T-helper 1 cell treated with Interleukin-12 subunit alpha and Interleukin-12 subunit beta and Interleukin-4 antibody, amounts not matched to agents 30 μg/mL and 1 μg/mL, for 36 hours (primary cell): Measurements from ENCODE around the gene NOTCH1.

Experiments used
- H3K27ac Mint-ChIP-seq: one replicate; pipeline ENCODE4 v1.8.0; 2021; ENCODE audit warnings: mild to moderate bottlenecking, mixed read lengths
- H3K27me3 Mint-ChIP-seq: one replicate; pipeline ENCODE4 v1.8.0; 2021; ENCODE audit warnings: low read depth, mixed read lengths
- H3K36me3 Mint-ChIP-seq: one replicate; pipeline ENCODE4 v1.8.0; 2021; ENCODE audit warnings: low read depth, mixed read lengths
- H3K4me1 Mint-ChIP-seq: one replicate; pipeline ENCODE4 v1.8.0; 2021; ENCODE audit warnings: low read depth, mixed read lengths
- H3K4me3 Mint-ChIP-seq: one replicate; pipeline ENCODE4 v1.8.0; 2021; ENCODE audit warnings: mild to moderate bottlenecking, moderate library complexity, mixed read lengths
- H3K9me3 Mint-ChIP-seq: one replicate; pipeline ENCODE4 v1.8.0; 2021; ENCODE audit warnings: mixed read lengths

Gene NOTCH1

GRCh38 chr9:136571531-136571930 lies 25.7 kb upstream of the NOTCH1 start:
- Mint-ChIP-seq H3K4me3 (no peak overlapping the region), H3K4me1 (no peaks in the 10 kb centered on the region), H3K27ac (no peak overlapping the region), H3K36me3 (no peaks in the 10 kb centered on the region), H3K27me3 (no peaks in the 10 kb centered on the region), H3K9me3 (no peaks in the 10 kb centered on the region)

- Mint-ChIP-seq H3K9me3 (no peaks in the 10 kb centered on the region), H3K27ac (no peak overlapping the region), H3K4me1 (no peaks in the 10 kb centered on the region), H3K36me3 (no peaks in the 10 kb centered on the region), H3K27me3 (no peaks in the 10 kb centered on the region), H3K4me3 (no peak overlapping the region)
Observed at GRCh38 chr9:136570916-136571315, 25.1 kb upstream of the NOTCH1 start.

- H3K27me3 Mint-ChIP-seq, result no peaks in the 10 kb centered on the region
- H3K9me3 Mint-ChIP-seq, result no peaks in the 10 kb centered on the region
- no peaks in the 10 kb centered on the region for H3K4me1 Mint-ChIP-seq
- H3K4me3 Mint-ChIP-seq, result no peak overlapping the region
- H3K36me3 Mint-ChIP-seq, result no peaks in the 10 kb centered on the region
- no peak overlapping the region for H3K27ac Mint-ChIP-seq
Observed at GRCh38 chr9:136570191-136570845, 24.5 kb upstream of the NOTCH1 start.

GRCh38 chr9:136569526-136570148 lies 23.8 kb upstream of the NOTCH1 start:
- no peak overlapping the region for H3K27ac Mint-ChIP-seq
- no peaks in the 10 kb centered on the region for H3K27me3 Mint-ChIP-seq
- no peak overlapping the region for H3K4me3 Mint-ChIP-seq
- no peaks in the 10 kb centered on the region for H3K36me3 Mint-ChIP-seq
- no peaks in the 10 kb centered on the region for H3K9me3 Mint-ChIP-seq
- H3K4me1 Mint-ChIP-seq, result no peaks in the 10 kb centered on the region

- H3K36me3 Mint-ChIP-seq, result no peaks in the 10 kb centered on the region
- H3K27ac Mint-ChIP-seq, result no peak overlapping the region
Observed at GRCh38 chr9:136568288-136569081, 22.6 kb upstream of the NOTCH1 start.

DNA sequence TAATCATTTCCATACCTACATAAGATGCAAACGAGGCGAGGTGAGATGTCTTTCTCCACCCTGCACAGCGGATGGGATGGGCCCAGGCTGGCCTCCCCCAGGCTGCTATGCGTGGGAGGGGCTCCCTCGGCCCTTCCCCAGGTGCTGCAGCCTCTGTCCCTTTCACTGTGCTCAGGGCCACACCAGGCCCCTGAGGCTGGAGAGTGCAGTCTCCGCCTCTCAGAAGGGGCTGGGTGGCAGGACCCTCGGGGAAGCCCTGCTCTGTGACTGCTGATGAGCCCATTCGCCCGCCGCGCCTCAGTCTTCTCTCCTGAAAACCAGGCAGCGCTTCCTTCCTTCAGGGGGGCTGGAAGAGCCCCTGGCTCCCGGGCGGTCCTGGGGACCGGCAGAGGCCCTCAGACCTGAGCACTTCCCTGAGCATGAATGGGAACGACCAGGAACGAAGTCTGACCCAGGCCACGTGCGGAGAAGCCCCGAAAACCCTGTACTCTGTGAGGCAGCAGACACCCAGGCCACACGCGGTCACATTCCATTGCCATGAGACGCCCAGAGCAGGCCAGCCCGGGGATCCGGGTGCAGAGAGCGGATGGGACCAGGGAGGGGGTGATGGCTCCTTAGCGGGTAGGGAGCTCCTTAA lies 21.9 kb upstream of the NOTCH1 start:
- no peaks in the 10 kb centered on the region for H3K4me1 Mint-ChIP-seq
- H3K36me3 Mint-ChIP-seq, result no peaks in the 10 kb centered on the region
- H3K4me3 Mint-ChIP-seq, result no peak overlapping the region
- H3K9me3 Mint-ChIP-seq, result no peaks in the 10 kb centered on the region
- no peaks in the 10 kb centered on the region for H3K27me3 Mint-ChIP-seq
- no peak overlapping the region for H3K27ac Mint-ChIP-seq

More at GRCh38 chr9:136568288-136569081, 22.6 kb upstream of the NOTCH1 start:
- Mint-ChIP-seq H3K27me3 (no peaks in the 10 kb centered on the region), H3K4me3 (no peak overlapping the region), H3K9me3 (no peaks in the 10 kb centered on the region), H3K4me1 (no peaks in the 10 kb centered on the region)

GRCh38 chr9:136566901-136567300 lies 21.1 kb upstream of the NOTCH1 start:
- H3K4me3 Mint-ChIP-seq, result no peak overlapping the region
- no peaks in the 10 kb centered on the region for H3K9me3 Mint-ChIP-seq
- H3K4me1 Mint-ChIP-seq, result no peaks in the 10 kb centered on the region
- no peaks in the 10 kb centered on the region for H3K27me3 Mint-ChIP-seq
- no peak overlapping the region for H3K27ac Mint-ChIP-seq
- H3K36me3 Mint-ChIP-seq, result no peaks in the 10 kb centered on the region

DNA sequence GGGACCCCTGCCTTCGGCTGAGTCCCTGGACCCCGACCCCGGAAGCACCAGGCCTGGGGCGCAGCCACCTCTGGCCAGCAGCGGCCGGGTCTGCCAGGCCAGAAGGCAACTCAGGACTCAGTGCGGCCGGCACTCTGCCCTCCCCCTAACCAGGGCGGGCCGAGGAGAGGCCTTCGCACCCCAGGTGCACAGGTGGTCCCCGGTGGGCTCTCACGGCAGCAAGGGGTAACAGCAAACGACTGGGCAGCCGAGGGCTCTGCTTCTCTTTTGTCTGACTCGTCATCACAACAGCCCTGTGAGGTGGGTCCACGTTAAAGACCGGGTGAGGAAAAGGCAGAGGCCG lies 20.7 kb upstream of the NOTCH1 start:
- Mint-ChIP-seq H3K27ac (no peak overlapping the region), H3K4me1 (no peaks in the 10 kb centered on the region), H3K36me3 (no peaks in the 10 kb centered on the region), H3K9me3 (no peaks in the 10 kb centered on the region), H3K4me3 (no peak overlapping the region), H3K27me3 (no peaks in the 10 kb centered on the region)

DNA sequence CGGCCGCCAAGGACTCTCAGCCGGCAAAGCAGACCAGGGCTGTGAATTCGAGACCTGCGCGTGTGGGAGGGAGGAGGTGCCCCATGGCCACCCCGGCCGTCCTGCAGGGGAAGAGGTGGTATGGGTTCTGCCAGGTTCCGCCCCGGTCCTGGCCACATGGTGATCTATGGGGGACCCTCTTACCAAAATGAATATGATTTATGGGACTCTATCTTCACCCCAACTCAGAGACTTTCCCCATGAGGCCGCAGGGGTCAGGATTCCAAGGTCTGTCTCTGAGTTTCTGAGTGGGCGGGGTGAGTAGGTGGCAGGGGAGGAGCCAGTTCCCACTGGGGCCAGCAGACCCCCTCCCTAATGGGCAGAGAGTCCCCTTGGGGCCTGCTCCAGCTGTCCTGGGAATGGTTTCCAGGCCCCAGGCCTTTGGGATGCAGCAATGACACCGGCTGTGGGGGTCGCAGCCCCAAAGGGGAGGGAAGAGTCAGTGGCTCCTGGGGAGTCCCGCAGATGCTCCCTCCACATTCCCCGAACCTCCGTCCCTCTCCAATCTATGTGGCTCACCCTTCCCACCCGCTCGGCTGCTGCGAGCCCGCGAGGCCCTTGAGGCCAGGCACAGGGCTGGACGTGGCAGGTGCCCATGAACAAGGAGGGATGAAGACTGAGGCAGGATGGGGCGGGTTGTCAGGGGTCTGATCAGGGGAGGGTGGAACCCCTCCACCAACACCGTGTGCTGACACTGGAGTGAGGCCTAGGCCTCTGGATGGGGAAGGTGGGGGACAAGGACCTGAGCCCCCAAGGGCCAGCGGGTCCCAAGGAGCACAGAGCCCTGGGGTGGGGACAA lies 20.1 kb upstream of the NOTCH1 start:
- Mint-ChIP-seq H3K4me3 (no peak overlapping the region), H3K27ac (no peak overlapping the region), H3K36me3 (no peaks in the 10 kb centered on the region), H3K27me3 (no peaks in the 10 kb centered on the region), H3K4me1 (no peaks in the 10 kb centered on the region), H3K9me3 (no peaks in the 10 kb centered on the region)

DNA sequence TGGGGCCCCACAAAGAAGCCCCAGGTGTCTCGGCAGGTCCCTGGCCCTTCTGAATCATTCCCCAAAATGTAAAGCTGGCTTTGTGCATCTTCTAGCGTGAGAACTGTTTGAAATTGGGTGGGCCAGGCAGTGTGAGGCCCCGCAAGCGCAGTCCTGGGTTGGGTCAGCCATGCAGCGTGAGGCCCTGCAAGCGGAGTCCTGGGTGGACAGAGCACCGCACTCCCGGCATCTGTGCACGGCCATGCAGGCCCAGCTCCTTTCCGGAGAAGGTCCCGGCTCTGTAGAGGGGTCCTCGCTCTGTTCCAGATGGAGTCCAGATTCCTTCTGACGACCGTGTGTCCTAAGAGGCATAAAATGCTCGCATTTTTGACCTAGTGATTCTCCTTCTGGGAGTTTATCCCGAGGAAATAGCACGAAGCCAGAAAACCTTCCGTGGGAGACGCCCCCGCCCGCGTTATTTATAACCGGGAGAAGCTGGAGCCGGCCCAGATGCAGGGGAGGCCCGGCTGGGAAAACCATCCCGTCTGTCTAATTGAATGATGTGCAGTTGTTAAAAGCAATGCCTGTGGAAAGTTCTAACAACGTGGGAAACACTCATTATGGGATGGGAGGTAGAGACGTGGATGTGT lies 19.4 kb upstream of the NOTCH1 start:
- Mint-ChIP-seq H3K27ac (no peak overlapping the region), H3K9me3 (peaks cover 6% of the 10 kb centered on the region), H3K4me1 (no peaks in the 10 kb centered on the region), H3K4me3 (no peak overlapping the region), H3K36me3 (no peaks in the 10 kb centered on the region), H3K27me3 (no peaks in the 10 kb centered on the region)

- no peaks in the 10 kb centered on the region for H3K36me3 Mint-ChIP-seq
- H3K27ac Mint-ChIP-seq, result no peak overlapping the region
- H3K27me3 Mint-ChIP-seq, result no peaks in the 10 kb centered on the region
- peaks cover 14% of the 10 kb centered on the region for H3K9me3 Mint-ChIP-seq
- no peak overlapping the region for H3K4me3 Mint-ChIP-seq
- H3K4me1 Mint-ChIP-seq, result no peaks in the 10 kb centered on the region
Observed at GRCh38 chr9:136564379-136564988, 18.6 kb upstream of the NOTCH1 start.

DNA sequence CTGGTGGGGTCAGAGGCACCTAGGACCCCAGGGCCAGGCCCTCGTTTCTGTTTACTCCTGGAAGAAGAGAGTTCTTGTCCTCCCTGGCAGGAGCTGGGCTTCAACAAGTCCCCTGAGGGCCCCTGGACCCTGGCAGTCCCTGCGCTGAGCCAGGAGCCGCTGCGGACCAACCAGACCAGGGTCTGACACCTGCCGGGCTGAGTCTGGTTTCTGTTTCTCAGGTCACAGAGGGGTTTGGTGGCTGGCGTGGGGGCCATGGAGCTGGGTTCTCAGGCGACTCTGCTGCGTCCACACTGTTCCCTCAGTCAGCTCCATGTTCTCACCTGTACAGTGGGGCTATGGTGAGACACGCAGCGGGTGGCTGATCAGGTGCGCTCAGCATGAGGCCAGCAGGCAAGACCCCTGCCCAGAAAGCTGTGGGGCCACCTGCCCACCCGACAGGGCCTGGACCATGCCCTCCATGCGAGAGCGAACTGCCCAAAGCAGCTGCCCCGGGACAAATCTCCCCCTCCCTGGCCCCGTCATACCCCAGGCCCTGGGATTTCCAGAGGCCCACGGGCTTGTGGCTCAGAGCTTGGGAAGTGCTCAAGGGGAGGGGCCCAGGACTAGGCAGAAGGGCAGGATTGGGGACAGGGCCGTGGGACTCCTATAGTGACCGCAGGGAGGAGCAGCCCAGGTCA lies 17.9 kb upstream of the NOTCH1 start:
- no peak overlapping the region for H3K27ac Mint-ChIP-seq
- peaks cover 17% of the 10 kb centered on the region for H3K9me3 Mint-ChIP-seq
- peaks cover 2% of the 10 kb centered on the region for H3K27me3 Mint-ChIP-seq
- H3K4me3 Mint-ChIP-seq, result no peak overlapping the region
- no peaks in the 10 kb centered on the region for H3K36me3 Mint-ChIP-seq
- no peaks in the 10 kb centered on the region for H3K4me1 Mint-ChIP-seq
